ENCODE data around the gene ADAMTS17.
"Not testable (repeated sequence)": the region's sequence is repeated elsewhere in the genome, so short reads cannot be mapped to it uniquely, and the experiment has no call there.

- not testable (repeated sequence) for TF ChIP-seq POLR2A, POLR2AphosphoS5, EP300 (IDR thresholded peaks at IDR 0.05)
- TF ChIP-seq, protein P1, sequence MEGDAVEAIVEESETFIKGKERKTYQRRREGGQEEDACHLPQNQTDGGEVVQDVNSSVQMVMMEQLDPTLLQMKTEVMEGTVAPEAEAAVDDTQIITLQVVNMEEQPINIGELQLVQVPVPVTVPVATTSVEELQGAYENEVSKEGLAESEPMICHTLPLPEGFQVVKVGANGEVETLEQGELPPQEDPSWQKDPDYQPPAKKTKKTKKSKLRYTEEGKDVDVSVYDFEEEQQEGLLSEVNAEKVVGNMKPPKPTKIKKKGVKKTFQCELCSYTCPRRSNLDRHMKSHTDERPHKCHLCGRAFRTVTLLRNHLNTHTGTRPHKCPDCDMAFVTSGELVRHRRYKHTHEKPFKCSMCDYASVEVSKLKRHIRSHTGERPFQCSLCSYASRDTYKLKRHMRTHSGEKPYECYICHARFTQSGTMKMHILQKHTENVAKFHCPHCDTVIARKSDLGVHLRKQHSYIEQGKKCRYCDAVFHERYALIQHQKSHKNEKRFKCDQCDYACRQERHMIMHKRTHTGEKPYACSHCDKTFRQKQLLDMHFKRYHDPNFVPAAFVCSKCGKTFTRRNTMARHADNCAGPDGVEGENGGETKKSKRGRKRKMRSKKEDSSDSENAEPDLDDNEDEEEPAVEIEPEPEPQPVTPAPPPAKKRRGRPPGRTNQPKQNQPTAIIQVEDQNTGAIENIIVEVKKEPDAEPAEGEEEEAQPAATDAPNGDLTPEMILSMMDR (IDR thresholded peaks at IDR 0.05) = not testable (repeated sequence)
Measured at GRCh38 chr15:100339451-100339850, 2.3 kb downstream of the ADAMTS17 start.
